GM23248 (cell line): ENCODE results near the gene CDH3.

Source experiments
- EZH2 ChIP-seq: fragments of 200-600 bp; sonication (generic); IDR thresholded peaks from 2 replicates; pipeline ENCODE4 v1.6.1; 2018; ENCODE audit warnings: antibody characterized with exemption, mild to moderate bottlenecking; ENCODE audit not compliant: insufficient read depth, poor library complexity, severe bottlenecking
- EZH2phosphoT487 ChIP-seq: fragments of 200-600 bp; sonication (generic); IDR thresholded peaks from 2 replicates; pipeline ENCODE4 v1.6.1; 2018; ENCODE audit warnings: antibody characterized with exemption, moderate library complexity, mild to moderate bottlenecking, low read depth; ENCODE audit not compliant: insufficient read depth

DNA sequence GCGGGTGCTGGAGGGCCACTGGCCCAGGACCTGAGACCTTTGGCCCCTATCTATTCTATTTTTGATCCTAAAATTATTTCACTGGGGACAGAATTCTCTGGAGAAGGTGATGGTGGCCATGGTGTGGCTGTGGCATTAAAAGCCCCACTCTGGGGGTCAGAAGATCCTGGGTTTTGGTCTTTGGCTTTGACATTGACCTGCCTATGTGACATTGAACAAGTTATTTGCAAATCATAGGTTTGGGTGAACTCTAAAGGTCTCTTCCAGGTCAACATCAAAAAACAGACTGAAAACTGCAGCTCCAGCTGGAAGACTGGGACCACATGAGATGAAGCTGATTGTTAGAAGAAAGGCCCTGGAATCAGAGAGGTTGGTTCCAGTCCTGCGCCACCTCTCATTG is 89.7 kb downstream of the CDH3 start:
- TF ChIP-seq EZH2 (no peak), EZH2phosphoT487 (no peak)
